T-helper 22 cell (primary cell): ENCODE data around the gene KIF26A.
"Not testable (repeated sequence)": the region's sequence is repeated elsewhere in the genome, so short reads cannot be mapped to it uniquely, and the experiment has no call there.

ENCODE experiments used
- DNase-seq: peaks from one replicate; pipeline ENCODE4 v3.0.0-alpha.2; 2020; ENCODE audit warnings: low read depth

Gene KIF26A

DNA sequence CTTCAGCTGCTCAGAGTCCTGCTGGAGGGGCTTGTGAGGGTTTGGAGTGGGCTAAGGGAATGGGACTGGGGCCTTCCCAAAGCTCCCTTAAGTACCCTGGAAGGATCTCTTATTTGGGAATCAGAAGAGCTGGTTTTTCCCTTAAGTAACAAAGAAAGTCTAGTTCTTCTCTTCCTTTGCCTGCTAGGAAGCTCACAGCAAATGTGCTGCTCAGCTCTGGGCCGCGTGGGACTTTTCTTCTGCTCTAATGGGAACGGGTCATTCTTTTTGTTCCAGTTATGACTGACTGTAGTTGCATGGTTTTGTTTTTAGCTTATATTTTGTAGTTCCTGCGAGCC is 6.0 kb downstream of the KIF26A start:
- DNase-seq, result no peak

DNA sequence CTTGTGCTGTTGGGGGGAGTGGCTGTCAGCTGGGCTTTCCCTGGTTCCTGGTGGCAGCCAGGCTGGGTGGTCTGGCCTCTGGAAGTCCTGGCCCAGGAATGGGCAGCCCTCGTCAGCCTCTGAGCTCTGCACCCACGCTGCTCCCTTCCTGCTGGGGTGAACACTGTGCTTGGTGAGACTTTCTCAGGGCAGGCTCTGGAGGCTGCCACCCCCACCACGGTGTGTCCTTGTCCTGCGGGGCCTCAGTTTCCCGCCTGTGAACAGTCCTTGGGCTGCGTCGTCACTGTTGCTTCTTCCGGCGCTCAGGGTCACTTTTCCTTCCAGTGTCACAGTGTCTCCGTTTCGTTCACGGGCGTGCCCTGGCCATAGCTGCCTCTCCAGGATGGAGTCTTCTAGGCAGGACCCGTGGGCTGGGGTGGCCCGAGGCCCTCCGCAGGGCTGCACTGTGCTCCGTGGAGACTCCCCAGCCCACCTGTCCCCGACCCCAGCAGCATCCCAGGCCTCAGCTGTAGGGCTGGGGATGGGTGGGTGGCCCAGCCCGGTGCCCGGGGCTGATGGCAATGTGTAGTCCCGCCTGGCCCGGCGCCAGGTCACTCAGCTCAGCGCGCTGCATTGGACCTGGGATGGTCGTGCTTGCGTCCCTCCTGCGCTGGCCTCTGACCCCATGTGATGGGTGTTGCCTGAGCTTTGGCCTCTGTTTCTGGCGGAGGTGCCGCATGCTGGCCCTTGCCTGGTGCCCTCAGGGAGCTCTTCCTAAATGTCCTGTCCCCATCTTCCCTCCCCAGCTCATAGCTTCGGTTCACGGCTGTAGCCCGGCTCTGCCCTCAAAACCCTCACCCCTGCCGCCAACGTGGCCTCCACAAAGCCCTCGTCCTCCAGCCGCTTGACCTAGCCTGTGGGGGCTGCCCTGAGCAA is 6.8 kb downstream of the KIF26A start:
- DNase-seq, result no peak

DNA sequence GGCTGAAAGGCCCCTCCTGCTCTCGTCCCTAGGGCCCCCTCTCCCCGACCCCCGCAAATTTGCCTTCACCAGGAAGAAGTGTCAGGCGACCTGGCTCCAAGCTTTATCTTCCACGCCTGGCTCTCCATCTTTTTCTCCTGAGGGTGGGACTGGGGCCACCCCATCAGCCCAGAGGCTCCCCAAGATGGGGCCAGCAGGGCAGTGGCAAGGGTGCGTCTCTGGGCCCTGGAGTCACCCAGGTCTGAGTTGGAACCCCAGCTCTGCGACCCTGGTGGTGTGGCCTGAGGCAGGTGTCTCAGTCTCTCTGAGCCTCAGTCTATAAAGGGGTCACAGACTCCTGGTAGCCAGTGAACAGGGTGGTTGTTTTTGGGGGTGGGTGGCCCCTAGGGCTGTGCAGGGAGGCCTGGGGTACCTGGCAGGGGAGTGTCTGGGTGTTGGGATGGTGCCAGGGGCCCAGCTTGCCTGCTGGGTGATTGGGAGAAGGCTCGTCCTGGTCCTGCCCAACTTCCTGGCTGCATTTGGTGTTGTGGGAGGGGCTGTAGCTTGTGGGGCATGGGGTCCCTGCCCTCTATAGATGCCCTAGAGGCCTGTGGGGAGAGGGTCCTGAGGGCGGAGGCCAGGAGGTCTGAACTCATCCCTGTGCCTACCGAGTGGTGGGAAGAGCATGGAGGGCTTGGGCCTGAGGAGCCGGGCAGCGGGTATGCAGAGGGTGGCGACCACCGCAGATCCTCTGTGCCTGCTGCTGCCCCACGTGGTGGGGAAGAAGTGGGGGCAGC is 7.6 kb downstream of the KIF26A start:
- DNase-seq, result no peak

DNA sequence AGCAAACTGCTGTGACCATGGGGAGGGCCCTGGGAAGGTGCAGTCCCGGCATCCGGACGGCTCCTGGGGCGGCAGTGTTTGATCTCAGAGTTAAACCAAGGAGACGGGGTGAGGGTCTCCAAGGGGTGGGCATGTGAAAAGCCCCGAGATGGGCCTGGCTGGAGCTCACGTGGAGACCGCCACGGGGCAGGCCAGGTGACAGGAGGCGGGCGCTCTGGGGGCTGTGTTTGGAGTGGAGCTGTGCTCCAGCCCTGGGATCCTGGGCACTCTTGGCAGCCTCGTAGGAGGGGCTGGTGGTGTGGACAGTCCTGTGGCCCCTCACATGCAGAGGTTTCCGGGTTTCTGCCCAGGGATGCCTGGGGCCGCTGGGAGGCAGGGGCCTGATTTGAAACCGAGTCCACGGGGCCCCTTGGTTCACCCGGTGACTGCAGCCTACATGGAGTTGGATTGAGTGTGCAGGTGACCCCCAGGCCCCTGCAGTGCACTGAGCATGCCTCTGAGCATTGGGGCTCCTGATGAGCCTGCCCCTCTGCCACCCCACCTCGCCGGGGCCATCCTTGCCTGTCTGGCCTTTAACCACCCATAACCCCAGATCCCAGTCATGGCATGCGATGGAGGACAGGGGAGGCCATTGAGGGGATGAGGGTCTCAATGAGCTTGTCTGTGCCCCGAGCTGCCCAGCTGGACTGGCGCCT is 8.4 kb downstream of the KIF26A start:
- DNase-seq, result no peak

DNA sequence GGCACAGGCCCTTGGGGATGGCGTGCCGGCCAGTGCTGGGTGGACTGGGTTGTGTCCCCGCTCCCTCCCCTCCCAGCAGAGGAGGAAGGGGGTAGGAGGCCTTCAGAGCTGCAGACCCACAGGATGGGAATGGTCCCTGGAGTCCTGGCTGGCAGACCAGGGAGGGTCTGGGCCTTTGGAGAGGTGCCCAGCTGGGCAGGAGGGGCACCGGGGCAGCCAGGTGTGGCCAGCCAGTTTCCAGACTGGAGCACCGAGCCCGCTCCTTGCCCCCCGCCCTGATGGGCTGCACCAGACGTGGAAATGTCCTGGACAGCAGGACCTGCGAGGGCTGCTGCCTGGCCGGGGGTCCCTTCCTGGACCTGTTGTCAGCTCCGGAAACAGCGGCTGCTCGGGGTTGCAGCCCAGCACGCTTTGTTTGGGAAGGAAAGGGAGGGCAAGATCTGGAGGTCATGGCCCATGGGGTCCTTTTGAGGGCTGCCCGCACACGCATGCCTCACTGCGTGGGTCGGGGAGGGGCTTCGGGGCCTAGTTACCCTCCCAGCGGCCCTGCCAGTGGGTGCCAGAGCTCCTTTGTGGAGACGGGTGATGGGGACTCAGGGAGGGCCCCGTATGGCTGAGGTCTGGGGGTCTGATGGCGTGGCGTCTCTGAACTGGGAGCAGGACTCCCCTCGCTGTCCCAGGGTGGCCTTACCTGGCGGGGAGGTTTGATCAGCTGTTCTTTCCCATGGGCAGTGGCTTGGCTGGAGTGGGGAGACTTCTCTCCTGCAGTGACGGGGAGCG is 9.1 kb downstream of the KIF26A start:
- no peak for DNase-seq

DNA sequence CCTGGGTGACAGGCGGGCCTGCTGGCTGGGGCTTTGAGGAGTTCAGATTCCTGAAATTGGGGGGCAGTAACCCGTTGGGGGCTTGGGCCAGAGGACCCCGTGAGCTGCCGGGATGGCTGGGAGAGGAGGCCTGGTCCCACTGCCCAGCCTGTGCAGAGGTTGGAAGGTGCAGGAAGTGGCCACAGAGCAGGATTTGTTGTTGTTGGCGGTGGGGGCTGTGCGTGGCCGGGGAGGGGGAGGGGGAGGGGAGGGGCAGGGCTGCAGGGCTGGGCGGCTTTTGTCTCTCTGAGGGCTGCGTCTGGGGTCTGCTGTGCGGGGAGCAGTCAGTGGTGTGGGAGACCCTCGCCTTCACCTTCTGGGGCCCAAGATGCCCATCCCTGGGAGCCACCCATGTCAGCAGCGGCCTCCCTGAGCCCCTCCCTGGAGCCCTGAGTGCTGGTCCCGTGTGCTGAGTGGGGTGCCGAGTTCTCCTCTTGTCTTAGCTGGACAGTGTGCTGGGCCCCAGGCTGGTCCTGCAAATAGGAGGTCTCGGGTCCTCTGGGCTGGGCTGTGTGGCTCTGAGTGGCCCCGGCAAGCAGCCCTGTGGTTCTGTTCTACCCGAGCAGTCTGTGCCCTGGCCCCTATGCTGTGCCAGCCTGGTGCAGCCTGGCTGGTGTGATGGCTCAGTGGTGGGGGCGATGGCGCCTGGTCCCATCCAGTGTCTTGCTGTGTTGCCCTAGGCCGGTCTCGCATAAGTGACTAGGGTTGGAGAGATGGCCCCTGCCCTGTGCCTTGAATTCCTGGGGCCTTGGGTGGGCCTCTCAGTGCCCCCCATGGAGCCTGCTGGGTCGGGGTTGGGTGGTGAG is 10.3 kb downstream of the KIF26A start:
- DNase-seq, result no peak

DNA sequence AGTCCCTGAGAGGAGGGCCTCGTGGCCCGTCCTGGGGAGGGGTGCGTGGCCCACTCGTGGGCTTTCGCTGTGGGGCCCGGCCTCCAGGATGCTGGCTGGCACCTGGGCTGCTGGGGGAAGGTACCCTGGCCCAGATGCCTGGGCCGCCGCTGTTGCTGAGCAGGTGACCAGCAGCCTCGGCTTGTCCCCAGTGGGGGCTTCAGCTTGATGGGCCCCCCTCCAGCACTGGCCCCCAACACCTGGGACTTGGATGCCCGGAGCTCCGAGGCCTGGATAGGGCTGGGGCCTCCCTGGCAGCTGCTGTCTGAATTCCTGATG is 10.8 kb downstream of the KIF26A start:
- no peak for DNase-seq

DNA sequence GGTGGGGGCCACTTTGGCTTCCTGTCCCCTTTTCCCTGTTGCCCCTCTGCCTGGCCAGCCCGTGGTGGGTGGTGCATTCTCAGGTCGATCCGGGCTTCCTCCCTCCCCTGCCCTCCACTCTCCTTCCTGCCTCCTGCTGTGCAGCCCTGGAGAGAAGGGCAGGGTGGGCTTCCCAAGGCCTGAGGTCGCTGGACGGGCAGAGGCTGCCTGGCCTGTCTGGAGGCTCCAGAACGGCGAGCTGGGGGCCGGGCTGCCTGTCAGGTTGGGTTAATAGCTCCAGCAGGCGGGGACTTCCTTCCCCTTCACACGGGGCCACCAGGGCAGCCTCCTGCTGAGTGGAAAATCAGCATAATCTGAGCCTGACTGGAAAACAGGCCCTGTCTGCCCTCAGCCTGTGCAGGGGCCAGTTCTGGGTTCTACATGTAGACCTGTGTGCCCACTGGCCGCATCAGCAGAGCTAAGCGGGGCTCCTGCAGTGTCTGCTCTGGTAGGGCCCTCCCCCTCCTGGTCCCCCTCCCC is 11.3 kb downstream of the KIF26A start:
- DNase-seq, result no peak

DNA sequence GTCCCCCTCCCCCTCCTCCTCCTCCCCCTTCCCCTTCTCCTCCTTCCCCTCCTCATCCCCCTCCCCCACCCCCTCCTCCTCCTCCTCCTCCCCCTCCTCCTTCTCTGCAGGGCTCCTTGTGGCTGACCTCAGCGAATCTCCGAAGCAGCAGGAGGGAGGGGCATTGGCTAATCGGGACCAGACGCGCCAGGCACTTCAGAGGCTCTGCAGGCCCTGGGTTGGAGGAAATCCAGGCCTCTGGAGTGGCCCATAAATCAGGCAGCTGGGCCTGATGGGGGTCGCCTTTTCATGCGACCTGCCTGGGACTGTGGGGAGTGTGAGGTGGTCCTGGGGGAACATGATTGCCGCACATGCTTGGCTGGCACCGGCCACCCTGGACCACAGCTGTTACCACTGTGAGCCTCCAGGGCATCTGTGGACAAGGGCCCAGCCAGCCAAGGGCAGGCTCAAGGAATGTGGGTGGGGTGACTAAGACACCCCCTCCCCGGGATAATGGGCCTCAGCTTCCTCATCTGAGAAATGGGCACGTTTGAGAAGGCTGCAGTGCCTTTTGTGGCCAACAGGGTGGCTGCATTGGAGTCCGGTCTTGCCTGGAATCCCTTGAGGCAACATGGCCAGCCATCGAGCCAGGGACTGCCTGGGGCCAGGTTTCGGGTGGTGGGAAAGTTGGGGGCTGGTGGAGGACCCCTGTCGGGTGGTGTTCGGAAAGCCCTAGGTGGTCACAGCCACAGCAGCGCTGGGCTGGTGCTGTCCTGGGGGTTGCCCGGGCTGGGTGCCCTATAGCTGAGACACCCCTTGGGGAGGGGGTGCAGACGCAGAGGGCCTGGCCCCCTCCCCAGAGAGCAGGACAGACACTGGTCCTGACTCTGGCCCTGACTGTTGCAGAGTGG is 12.0 kb downstream of the KIF26A start:
- no peak for DNase-seq

DNA sequence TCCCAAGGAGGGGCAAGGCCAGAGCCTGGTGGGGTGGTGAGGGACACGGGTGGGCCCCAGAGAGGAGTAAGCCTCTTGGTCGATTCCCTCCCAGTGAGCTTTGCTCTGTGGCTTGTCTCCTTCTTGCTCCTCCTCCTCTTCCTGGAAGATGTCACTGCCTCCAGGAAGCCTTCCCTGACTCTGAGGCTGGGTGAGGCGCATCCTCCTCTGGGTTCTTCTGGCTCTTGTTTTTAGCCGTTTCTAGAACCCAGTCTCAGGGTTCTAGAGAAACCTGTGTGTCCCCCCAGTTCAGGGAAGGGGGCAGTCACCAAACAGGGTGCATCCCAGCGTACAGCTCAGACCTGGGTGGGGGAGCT is 12.6 kb downstream of the KIF26A start:
- DNase-seq, result no peak

DNA sequence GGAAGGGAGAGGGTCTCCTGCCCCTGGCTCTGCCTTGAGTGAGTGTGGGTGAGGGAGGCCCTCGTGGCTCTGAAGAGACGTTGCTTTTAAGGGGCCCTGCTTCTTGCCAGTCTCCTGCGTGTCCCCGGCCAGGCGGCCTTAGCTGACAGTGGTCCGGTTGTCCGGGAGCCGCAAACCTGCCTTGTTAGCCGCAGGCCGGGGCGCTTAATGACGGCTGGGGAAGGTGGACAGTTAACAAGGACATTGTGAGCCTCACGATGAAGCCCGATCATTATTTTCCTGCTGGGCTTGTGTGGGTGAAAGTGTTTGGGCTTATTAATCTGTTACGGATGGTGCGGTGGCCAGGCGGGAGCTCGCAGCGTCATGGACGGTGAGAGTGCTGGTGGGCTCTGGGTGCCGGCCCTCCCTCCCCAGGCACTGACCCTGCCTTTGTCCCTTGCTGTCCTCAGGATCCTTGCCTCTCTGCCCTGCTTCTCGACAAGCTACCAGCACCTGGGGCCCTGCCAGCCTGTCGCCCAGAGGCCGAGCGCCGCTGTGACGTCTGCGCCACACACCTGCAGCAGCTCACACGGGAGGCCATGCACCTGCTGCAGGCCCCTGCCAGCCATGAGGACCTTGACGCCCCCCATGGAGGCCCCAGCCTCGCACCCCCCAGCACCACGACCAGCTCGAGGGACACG is 13.3 kb downstream of the KIF26A start:
- DNase-seq, result no peak

DNA sequence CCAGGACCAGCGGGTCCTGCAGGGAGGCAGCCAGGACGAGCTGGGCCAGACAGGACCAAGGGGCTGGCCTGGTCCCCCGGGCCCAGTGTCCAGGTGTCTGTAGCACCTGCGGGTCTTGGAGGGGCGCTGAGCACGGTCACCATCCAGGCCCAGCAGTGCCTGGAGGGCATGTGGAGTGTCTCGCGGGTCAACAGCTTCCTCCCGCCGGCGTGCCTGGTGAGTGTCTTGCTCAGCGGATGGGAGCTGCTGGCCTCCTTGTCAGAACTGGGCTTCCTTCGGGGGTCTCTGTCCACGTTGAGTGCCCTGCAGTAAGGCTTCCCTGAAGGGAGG is 13.8 kb downstream of the KIF26A start:
- DNase-seq, result no peak

DNA sequence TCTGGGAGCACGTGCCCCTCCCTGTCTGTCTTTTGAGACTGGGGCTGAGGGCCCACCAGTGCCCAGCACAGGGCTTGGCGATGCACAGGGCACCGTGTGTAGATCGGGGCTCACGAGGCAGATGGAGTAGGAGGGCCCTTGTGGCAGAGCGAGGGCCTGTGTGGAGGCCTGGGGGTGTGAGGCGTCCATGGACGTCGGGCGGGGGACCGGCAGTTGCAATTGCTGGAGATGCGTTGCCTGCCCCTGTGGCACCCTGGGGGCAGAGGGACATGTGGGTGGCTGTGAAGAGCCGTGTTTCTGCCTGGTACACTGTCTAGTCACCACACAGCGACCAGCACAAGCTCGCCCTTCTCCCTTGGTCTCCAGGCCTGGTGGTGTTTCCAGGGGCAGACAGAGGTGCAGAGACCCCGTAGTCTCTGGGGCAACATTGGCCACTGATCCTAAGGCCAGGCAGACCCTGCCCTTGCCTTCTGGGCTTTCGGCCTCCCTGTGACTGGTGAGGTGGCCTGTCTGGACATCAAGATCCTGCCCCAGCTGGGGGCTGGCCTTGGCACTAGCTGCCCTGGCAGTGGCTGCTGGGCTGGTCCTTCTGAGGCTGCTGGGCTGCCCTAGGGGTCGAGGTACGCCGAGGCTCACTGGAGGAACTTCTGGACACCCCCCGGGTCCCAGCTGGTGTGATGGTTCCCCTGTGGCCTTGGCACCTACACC is 14.5 kb downstream of the KIF26A start:
- DNase-seq, result no peak

DNA sequence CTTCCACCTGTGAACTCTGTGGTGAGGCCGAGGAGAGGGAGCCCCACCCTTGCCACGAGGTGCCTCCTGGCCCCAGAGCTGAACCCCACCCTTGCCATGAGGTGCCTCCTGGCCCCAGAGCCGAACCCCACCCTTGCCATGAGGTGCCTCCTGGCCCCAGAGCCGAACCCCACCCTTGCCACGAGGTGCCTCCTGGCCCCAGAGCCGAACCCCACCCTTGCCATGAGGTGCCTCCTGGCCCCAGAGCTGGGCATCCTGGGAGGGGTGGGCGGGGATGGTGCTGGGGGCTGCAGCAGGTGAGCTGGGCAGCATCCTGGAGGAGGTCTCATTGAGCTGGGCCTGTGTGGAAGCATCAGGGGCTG is 15.0 kb downstream of the KIF26A start:
- not testable (repeated sequence) for DNase-seq

DNA sequence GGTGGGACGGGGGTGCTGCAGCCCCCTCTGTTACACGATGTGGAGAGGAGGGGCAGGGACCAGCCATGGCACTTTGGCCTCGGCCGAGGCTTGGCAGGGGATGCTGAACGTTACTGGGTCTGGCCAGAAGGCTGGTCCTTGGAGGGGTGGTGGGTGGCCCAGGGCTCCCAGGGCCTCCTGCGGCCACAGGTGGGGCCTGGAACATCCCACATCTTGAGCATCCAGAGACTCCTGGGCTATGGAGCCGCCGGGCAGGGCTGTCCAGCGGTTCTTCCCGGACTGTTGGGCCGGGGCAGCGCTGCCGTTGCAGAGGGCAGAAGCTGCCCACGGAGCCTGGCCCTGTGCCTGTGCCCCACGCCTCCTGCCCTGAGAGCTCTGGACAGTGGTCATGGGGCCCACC is 15.9 kb downstream of the KIF26A start:
- no peak for DNase-seq

DNA sequence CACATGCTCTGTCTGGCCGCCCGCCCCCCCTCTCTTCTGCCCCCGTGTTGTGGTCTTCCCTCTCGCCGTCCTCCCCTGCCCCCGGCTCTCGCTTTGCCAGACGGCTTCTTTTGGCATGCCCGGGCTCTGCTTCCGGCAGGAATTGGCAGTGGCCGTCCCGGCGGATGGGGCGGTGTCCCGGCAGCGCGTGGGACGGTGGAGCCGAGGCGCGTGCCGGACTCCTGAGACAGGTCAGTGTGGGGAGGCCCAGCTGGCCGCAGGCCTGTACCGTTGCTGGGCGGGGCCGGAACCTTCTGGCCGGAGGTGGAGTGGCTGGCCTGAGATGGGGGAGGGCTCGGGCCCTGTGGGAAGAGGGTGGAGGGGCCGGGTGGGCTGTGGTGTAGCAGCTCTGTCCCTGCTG is 17.1 kb downstream of the KIF26A start:
- no peak for DNase-seq

DNA sequence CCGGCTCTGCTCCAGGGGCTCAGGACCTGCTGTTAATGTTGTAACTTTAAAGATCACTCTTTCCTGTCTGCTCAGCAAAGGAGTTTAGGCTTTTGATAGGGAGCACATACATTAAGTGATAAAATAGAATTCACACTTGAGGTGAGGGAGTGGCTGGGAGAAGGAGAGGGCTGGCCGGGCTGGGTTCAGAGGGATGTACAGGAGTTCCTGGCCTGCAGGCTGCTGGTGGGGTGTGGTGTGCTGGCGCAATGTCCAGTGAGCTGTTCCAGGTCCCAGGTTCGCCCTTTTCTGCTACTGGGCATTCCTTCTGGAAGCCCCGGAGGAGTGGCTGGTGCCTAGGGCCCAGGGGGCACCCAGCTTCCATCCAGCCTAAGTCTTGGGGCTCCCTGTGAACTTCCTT is 17.8 kb downstream of the KIF26A start:
- DNase-seq, result no peak

DNA sequence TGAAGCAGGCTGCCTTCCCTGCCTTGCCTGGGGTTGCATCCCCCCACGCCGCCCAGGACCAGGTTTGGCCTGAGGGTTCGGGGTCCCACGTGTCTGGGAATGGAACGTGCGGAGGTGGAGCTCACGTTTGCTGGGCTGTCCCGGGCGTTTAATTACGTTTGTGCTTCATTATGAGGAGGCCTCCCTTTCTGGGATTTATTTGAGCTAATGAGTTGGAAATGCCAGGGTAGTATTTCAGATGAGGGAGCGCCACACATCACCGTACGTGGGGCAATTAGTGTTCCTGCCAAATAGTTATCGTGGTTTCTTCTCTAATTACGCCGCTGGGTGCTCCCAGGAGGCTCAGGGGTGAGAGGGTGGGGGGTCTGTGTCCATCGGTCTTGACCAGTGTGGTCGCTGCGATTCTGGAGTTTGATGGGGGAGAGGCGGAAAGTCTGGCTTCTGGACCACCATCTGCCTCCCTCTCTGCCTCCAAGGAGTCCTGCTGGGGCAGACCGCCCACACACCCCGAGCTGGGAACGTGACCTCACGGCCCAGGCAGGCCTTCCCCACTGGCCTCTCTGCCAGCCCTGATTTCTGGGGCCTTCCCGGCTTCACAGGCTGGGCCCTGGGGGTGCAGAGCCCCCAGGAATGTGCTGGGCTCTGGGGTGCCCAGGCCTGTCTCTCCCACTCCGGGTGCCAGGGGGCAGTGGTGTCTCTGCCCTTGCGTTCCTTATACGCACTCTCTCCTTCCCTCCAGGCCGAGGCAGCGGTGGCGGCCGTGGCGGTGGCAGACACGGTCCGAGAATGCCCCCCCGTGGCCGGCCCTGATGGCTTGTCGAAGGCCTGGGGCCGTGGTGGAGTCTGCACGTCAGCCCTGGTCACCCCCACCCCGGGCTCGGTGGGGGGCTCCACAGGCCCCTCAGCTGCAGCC is 18.9 kb downstream of the KIF26A start:
- DNase-seq, result no peak
